ENCODE measurements around the gene CC2D2B. TPM values are rescaled to one million over a fixed set of nuclear protein-coding genes. Genes with fewer than 3 reads are reported as not detected.

The CC2D2B gene, protein sequence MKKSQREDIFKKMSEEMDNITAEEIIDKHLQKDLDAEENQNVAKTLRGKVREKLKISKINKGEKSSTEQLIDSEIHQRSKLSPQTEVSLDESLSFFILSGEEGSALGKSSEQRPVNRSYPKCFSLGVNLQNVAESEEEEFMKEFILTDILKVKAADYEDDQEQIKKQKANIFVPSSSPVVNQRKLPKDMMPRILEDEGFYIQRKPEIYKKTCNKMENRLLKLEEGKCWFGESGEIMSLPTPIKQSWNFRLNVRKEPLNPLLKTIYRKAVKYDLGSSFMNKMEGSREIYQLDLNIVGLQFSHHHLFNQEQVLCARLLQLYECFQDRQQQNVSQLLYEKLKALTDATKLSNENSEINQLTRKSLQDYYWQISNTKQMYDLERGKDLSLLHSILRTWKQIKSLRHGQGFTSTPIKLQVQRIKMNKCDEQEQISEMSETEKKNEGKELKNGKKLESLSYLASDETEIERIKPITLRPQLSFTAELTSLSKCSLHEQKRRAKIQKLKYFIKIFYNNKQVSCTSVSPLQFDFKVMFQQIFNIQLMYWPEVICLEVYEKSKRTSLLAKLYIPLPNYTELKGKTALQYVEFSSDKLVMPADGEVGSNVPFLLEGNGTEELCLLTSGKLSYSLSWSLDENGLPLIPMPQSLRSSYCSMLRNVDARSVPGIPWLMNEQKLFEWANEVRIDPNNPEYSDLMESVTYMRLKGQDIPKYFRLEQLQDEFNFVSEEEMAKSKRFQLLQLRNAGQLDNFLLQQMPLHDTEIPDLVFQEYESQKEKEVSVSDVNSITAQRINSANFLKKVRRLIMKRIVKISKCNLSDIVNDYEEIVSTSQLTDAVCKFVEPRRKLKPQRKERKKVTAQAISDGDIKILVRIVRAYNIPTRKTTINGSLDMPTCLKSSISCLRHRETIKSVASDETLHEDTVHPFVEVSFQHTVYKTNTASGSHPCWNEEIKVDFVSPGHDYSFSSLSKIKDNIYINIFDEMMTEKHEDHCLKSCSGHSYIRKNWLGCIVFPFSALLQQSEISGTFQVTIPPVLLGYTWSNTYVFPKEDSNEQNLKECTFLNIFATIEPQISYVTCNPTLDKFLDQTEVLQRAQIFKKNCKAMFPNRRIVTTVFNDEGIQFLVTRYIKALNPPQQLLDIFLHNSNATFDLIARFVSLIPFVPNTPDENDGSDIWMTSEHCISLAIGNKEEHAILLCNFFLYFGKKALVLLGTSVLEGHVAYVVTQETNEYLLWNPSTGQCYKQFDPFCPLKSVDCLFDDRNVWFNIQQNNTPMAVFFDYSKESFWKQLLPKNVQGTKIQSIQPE (N-terminal part only)
- 0.20 to 0.32 TPM (median 0.25 TPM) in 3 replicates for total RNA-seq (2021)
- percentile 20 among the genes with signal in this experiment for Bru-seq, nascent RNA
- long read RNA-seq, experiment 1, partial matches to known transcripts: 0 of 1 reads
- long read RNA-seq, experiment 1, other reads (novel, unspliced or antisense): 1 of 1 reads
- long read RNA-seq, experiment 2, partial matches to known transcripts: 0 of 3 reads
- long read RNA-seq, experiment 2, other reads (novel, unspliced or antisense): 3 of 3 reads
- long read RNA-seq, experiment 3, partial matches to known transcripts: 0 of 2 reads
- long read RNA-seq, experiment 3, other reads (novel, unspliced or antisense): 2 of 2 reads

DNA sequence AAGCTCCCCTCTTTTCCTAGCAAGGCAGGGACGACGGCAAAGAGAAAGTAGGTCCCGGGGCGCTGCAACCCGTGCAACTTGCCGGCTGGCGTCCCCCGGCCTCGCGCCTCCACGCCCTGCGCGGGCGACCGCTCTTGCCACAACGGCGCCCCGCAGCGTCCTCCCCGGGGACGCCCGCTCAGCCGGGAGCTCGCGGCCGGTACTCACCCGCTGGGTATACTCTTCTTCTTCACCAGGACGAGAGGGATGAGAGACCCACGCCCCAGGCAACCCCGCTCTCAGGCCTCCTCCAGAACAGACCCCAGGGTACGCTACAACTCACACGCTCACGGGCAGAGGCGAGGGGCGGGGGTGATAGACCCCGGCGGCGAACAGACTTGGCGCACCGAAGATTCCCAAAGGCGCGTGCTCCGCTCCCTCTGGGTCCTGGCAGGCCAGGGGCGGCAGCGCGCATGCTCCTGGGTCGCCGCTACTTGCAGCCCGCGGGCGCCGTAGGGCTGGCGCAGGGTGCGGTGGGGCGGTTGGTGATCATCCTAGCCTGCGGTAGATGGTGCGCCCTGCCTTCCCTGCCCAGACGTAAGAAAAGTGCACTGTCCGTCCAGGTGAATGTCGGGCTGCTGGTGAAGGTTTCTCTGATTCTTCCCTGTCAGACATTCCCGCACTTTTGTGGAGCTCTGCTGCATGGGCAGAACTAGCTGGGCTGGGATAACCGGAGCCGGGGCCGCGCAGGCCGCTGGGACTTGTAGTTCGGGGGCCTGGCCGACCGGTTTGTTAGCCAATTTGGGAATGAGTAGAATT lies at the start of gene CC2D2B:
Gene CC2D2B, plus strand, starts transcription at position 520 of the 798 bp plus-strand sequence. CDS start 3,349 bp downstream, outside the sequence.
- ATAC-seq (peak; percentile 96), DNase-seq (ENCODE audit: low spot score) (peak; percentile 85)
- H3K36me3 Mint-ChIP-seq: peaks cover 6% of the 10 kb centered on the region
- no peaks in the 10 kb centered on the region for H3K9me3 Mint-ChIP-seq
- H3K27me3 Mint-ChIP-seq (ENCODE audit: low read depth): peaks cover 3% of the 10 kb centered on the region; the same call in 1 of the 2 replicates
- CTCF ChIA-PET: interaction anchor here (0.9 to 1.5 kb wide), 5 partner anchors 43 to 532 kb away, joined by 3 to 17 read pairs (median 6); partner anchors contain the start of genes SORBS1 and TCTN3
- H3K4me3 Mint-ChIP-seq: peak within 1 kb of the TSS; percentile 88
- POLR2A ChIA-PET: interaction anchor here (0.5 to 1.0 kb wide), 2 partner anchors 90 to 151 kb away, joined by 4 read pairs; partner anchors contain the start of gene ENTPD1
- H3K27ac Mint-ChIP-seq: peak within 1 kb of the TSS; percentile 76; the same call in 1 of the 2 replicates
- peaks cover 8% of the 10 kb centered on the region for H3K4me1 Mint-ChIP-seq
- no peak for TF ChIP-seq RORB (CRISPR knock-in tag; IDR thresholded peaks at IDR 0.05)
- peak; percentile 94 for TF ChIP-seq FOXP1 (CRISPR knock-in tag; IDR thresholded peaks at IDR 0.05; ENCODE audit: borderline replicate concordance)
- TF ChIP-seq, protein P1, sequence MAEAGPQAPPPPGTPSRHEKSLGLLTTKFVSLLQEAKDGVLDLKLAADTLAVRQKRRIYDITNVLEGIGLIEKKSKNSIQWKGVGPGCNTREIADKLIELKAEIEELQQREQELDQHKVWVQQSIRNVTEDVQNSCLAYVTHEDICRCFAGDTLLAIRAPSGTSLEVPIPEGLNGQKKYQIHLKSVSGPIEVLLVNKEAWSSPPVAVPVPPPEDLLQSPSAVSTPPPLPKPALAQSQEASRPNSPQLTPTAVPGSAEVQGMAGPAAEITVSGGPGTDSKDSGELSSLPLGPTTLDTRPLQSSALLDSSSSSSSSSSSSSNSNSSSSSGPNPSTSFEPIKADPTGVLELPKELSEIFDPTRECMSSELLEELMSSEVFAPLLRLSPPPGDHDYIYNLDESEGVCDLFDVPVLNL (CRISPR knock-in tag; IDR thresholded peaks at IDR 0.05; ENCODE audit: borderline replicate concordance, low read depth): peak; percentile 18; the same call in 1 of the 2 replicates
- TF ChIP-seq MXD4 (CRISPR knock-in tag; IDR thresholded peaks at IDR 0.05; ENCODE audit: borderline replicate concordance): no peak
- TF ChIP-seq, protein P2, sequence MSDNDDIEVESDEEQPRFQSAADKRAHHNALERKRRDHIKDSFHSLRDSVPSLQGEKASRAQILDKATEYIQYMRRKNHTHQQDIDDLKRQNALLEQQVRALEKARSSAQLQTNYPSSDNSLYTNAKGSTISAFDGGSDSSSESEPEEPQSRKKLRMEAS (CRISPR knock-in tag; IDR thresholded peaks at IDR 0.05): peak; percentile 98
- no peak; the same call in 1 of the 2 replicates for TF ChIP-seq ZBTB21 (CRISPR knock-in tag; IDR thresholded peaks at IDR 0.05; ENCODE audit: borderline replicate concordance)
- TF ChIP-seq, protein P3, sequence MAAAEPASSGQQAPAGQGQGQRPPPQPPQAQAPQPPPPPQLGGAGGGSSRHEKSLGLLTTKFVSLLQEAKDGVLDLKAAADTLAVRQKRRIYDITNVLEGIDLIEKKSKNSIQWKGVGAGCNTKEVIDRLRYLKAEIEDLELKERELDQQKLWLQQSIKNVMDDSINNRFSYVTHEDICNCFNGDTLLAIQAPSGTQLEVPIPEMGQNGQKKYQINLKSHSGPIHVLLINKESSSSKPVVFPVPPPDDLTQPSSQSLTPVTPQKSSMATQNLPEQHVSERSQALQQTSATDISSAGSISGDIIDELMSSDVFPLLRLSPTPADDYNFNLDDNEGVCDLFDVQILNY (CRISPR knock-in tag; IDR thresholded peaks at IDR 0.05): peak; percentile 77; the same call in 1 of the 2 replicates
- TF ChIP-seq ESRRA (CRISPR knock-in tag; IDR thresholded peaks at IDR 0.05; ENCODE audit: borderline replicate concordance): no peak
- peak; percentile 90 for TF ChIP-seq ZNF232 (CRISPR knock-in tag; IDR thresholded peaks at IDR 0.05)
- TF ChIP-seq, protein P4, sequence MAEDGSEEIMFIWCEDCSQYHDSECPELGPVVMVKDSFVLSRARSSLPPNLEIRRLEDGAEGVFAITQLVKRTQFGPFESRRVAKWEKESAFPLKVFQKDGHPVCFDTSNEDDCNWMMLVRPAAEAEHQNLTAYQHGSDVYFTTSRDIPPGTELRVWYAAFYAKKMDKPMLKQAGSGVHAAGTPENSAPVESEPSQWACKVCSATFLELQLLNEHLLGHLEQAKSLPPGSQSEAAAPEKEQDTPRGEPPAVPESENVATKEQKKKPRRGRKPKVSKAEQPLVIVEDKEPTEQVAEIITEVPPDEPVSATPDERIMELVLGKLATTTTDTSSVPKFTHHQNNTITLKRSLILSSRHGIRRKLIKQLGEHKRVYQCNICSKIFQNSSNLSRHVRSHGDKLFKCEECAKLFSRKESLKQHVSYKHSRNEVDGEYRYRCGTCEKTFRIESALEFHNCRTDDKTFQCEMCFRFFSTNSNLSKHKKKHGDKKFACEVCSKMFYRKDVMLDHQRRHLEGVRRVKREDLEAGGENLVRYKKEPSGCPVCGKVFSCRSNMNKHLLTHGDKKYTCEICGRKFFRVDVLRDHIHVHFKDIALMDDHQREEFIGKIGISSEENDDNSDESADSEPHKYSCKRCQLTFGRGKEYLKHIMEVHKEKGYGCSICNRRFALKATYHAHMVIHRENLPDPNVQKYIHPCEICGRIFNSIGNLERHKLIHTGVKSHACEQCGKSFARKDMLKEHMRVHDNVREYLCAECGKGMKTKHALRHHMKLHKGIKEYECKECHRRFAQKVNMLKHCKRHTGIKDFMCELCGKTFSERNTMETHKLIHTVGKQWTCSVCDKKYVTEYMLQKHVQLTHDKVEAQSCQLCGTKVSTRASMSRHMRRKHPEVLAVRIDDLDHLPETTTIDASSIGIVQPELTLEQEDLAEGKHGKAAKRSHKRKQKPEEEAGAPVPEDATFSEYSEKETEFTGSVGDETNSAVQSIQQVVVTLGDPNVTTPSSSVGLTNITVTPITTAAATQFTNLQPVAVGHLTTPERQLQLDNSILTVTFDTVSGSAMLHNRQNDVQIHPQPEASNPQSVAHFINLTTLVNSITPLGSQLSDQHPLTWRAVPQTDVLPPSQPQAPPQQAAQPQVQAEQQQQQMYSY (CRISPR knock-in tag; IDR thresholded peaks at IDR 0.05): no peak
- TF ChIP-seq TEAD1 (CRISPR knock-in tag; IDR thresholded peaks at IDR 0.05): peak; percentile 86
- TF ChIP-seq TP53 (CRISPR knock-in tag; IDR thresholded peaks at IDR 0.05): 0 out of 2 replicates have a peak, but pooled peaks have one; percentile 38
- TF ChIP-seq MYBL2 (CRISPR knock-in tag; IDR thresholded peaks at IDR 0.05): peak; percentile 86; the same call in 1 of the 2 replicates
- no peak for TF ChIP-seq RELA (CRISPR knock-in tag; IDR thresholded peaks at IDR 0.05; ENCODE audit: borderline replicate concordance)
- no peak for TF ChIP-seq NR3C1 (CRISPR knock-in tag; conservative IDR thresholded peaks at IDR 0.05; ENCODE audit: low read depth)
- TF ChIP-seq ZNF219 (CRISPR knock-in tag; IDR thresholded peaks at IDR 0.05; ENCODE audit: borderline replicate concordance): no peak
- TF ChIP-seq, protein P5, sequence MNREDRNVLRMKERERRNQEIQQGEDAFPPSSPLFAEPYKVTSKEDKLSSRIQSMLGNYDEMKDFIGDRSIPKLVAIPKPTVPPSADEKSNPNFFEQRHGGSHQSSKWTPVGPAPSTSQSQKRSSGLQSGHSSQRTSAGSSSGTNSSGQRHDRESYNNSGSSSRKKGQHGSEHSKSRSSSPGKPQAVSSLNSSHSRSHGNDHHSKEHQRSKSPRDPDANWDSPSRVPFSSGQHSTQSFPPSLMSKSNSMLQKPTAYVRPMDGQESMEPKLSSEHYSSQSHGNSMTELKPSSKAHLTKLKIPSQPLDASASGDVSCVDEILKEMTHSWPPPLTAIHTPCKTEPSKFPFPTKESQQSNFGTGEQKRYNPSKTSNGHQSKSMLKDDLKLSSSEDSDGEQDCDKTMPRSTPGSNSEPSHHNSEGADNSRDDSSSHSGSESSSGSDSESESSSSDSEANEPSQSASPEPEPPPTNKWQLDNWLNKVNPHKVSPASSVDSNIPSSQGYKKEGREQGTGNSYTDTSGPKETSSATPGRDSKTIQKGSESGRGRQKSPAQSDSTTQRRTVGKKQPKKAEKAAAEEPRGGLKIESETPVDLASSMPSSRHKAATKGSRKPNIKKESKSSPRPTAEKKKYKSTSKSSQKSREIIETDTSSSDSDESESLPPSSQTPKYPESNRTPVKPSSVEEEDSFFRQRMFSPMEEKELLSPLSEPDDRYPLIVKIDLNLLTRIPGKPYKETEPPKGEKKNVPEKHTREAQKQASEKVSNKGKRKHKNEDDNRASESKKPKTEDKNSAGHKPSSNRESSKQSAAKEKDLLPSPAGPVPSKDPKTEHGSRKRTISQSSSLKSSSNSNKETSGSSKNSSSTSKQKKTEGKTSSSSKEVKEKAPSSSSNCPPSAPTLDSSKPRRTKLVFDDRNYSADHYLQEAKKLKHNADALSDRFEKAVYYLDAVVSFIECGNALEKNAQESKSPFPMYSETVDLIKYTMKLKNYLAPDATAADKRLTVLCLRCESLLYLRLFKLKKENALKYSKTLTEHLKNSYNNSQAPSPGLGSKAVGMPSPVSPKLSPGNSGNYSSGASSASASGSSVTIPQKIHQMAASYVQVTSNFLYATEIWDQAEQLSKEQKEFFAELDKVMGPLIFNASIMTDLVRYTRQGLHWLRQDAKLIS (CRISPR knock-in tag; IDR thresholded peaks at IDR 0.05; ENCODE audit: borderline replicate concordance): 0 out of 2 replicates have a peak, but pooled peaks have one; percentile 44

All from WTC11 (cell line).